ENCODE results near the gene ASRGL1. TPM values are rescaled to one million over a fixed set of nuclear protein-coding genes. Genes with fewer than 3 reads are reported as not detected.

Gene ASRGL1
- total and polyA plus RNA-seq, 4 donors = 3.7 to 15.2 (median 8.1) TPM

GRCh38 chr11:62306227-62306626 lies 31.0 kb upstream of the ASRGL1 start:
- Histone ChIP-seq H3K36me3 (ENCODE audit: control insufficient read depth in 4 of 4, insufficient read depth in 3 of 4, low read depth in 1 of 4, low read length in 3 of 4) (no peaks in the 10 kb centered on the region), H3K27ac (ENCODE audit: low read depth in 1 of 2, low read length in 2 of 2) (no peak overlapping the region), H3K4me3 (ENCODE audit: low read depth in 1 of 3, low read length in 3 of 3) (no peak overlapping the region), H3K4me1 (ENCODE audit: control insufficient read depth in 4 of 4, insufficient read depth in 4 of 4, low read length in 3 of 4) (no peaks in the 10 kb centered on the region), H3K27me3 (ENCODE audit: control insufficient read depth in 4 of 4, insufficient read depth in 4 of 4, low read length in 3 of 4) (peaks cover 0 to 6% (median 3%) of the 10 kb centered on the region in 4 donors), H3K9me3 (ENCODE audit: control insufficient read depth in 4 of 4, low read length in 3 of 4) (no peaks in the 10 kb centered on the region), H3K9ac (ENCODE audit: low read depth in 1 of 2, low read length in 2 of 2) (no peak overlapping the region)
- TF ChIP-seq HNF4A (conservative IDR thresholded peaks at IDR 0.05) (no peak), RXRA (IDR thresholded peaks at IDR 0.05) (no peak), MAX (IDR thresholded peaks at IDR 0.05) (no peak)
- DNase-seq (ENCODE audit: low spot score) = no peak
- WGBS = 35% methylated on average over 6 of the region's 6 CpGs

GRCh38 chr11:62307950-62308349 lies 29.3 kb upstream of the ASRGL1 start:
- H3K4me1 ChIP-seq (ENCODE audit: control insufficient read depth in 4 of 4, insufficient read depth in 4 of 4, low read length in 3 of 4) = no peaks in the 10 kb centered on the region
- no peak overlapping the region for H3K4me3 ChIP-seq (ENCODE audit: low read depth in 1 of 3, low read length in 3 of 3)
- peaks cover 0 to 6% (median 3%) of the 10 kb centered on the region in 4 donors for H3K27me3 ChIP-seq (ENCODE audit: control insufficient read depth in 4 of 4, insufficient read depth in 4 of 4, low read length in 3 of 4)
- no peaks in the 10 kb centered on the region for H3K36me3 ChIP-seq (ENCODE audit: control insufficient read depth in 4 of 4, insufficient read depth in 3 of 4, low read depth in 1 of 4, low read length in 3 of 4)
- no peak for TF ChIP-seq HNF4A (conservative IDR thresholded peaks at IDR 0.05)
- no peak for TF ChIP-seq TAF1 (conservative IDR thresholded peaks at IDR 0.05)
- no peak for TF ChIP-seq SP1 (IDR thresholded peaks at IDR 0.05)
- TF ChIP-seq FOXA1 (IDR thresholded peaks at IDR 0.05) = no peak
- TF ChIP-seq ZBTB33 (IDR thresholded peaks at IDR 0.05) = no peak
- TF ChIP-seq RXRA (IDR thresholded peaks at IDR 0.05) = no peak
- TF ChIP-seq GABPA (IDR thresholded peaks at IDR 0.05 in 1 of 2, conservative IDR thresholded peaks at IDR 0.05 in 1 of 2) = no peak
- TF ChIP-seq FOXA2 (IDR thresholded peaks at IDR 0.05) = no peak
- no peak for TF ChIP-seq REST (IDR thresholded peaks at IDR 0.05)
- TF ChIP-seq MAX (IDR thresholded peaks at IDR 0.05) = no peak
- TF ChIP-seq ATF3 (IDR thresholded peaks at IDR 0.05) = no peak
- no peak for TF ChIP-seq NR2F2 (IDR thresholded peaks at IDR 0.05)
- TF ChIP-seq EGR1 (IDR thresholded peaks at IDR 0.05; ENCODE audit: low read depth in 2 of 2) = no peak
- TF ChIP-seq JUND (IDR thresholded peaks at IDR 0.05) = no peak
- TF ChIP-seq YY1 (IDR thresholded peaks at IDR 0.05) = no peak
- no peaks in the 10 kb centered on the region for H3K9me3 ChIP-seq (ENCODE audit: control insufficient read depth in 4 of 4, low read length in 3 of 4)
- H3K27ac ChIP-seq (ENCODE audit: low read depth in 1 of 2, low read length in 2 of 2) = no peak overlapping the region
- H3K9ac ChIP-seq (ENCODE audit: low read depth in 1 of 2, low read length in 2 of 2) = no peak overlapping the region
- DNase-seq (ENCODE audit: low spot score) = no peak
